Medulla oblongata (tissue), 1 donor: ENCODE measurements around the gene SCN3A.
A peak's percentile ranks its signal among the peaks of the same experiment; 100 is the strongest.

Source experiments
- DNase-seq: peaks from one replicate; pipeline ENCODE4 v3.0.0-alpha.2; 2015; ENCODE audit errors: extremely low spot score

The SCN3A gene

DNA sequence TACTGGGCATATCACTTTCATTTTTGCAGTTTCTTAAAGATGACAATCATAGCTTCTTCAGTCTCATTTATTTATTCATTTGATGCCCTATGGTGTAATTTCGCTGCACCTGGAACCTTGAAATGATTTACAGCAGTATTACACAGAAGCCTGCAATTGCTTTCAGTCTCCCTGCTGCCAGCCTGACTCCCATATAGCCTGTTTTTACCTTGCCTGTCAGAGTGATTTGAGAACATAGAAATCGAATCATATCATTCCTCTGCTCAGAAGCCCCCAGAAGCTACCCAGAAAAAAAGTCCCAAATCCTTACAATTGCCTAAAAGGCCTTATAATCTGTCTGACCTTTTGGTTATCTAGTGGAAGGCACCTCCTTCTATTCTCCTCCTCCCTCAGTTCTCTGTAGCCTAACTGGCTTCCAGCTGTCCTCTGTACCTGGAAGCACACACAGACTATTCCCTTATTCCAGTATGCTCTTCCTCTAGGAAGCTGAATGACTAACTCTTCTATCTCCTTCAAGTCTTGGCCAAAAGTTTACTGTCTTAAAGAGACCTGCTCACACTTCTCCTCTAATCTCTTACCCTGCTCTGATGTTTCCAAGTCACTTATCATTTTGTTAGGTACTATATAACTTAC lies 12.6 kb downstream of the SCN3A start:
- DNase-seq = no peak

DNA sequence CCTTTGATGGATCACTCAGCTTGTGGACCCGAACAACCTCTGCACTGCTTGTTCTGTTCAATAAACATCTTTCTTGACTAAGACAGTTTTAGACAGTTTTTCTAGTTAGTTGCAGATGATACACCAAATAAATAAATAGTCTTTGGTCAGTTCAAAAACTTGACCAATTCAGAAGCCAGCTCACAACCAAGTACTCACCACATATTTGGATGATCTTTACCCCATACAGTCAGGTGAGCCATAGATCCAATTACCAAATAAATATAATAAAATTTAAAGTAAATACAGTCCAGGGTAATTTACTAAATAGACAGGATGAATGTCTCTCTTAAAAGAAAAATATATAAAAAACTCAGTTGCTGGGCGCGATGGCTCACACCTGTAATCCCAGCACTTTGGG lies 18.2 kb downstream of the SCN3A start:
- no peak for DNase-seq

DNA sequence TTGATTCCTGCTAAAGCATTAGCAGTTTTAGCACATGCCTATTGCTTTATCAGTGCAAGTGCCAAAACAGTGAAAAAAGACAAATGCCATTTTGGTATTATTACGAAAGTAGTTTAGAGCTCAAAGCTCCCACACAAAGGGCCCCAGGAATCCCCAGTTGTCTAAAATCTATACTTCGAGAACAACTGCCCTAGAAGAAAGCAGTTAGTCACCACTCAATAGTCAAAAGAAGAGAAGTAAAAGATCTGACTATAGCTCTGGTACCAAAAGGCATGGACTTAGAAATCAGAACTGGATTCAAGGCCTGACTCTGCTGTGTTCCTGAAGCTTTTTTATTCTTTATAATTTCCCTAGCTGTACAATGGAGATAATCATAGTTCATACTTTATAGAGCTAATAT lies 21.8 kb downstream of the SCN3A start:
- no peak for DNase-seq

DNA sequence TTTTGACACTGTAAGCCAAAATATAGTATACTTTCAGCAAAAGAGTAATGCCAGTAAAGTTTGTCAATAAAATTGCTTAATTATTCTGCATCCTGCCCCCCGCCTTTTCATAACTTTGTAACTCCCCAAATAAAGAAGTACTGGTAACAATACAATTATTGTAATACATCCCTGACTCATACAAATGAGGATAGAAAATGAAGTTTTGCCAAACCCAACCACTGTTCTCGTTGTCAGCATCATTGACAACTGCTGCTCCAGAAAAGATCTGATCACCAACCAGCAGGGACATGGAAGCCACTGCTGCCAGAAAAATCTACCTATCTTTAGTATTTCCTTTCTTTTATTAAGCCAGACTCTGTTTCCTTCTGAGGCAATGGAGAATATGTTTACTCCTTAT lies 27.1 kb downstream of the SCN3A start:
- no peak for DNase-seq

DNA sequence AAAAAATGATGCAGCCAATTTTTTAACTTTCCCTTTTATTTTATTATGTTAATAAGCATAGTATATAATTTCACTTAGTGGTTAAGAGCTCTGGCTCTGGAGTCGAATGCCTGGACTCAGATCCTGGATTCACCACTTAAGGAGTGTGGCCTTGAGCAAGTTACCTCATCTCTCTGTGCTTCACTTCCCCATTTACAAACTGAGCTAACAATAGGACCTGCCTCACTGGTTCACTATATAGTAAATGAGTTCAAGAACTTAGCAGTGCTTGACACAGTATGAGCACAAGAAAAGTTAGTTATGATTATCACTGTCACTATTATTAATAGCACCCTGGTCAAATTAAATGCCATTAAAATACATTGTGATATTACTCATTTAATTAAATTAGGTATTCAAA lies 30.6 kb downstream of the SCN3A start:
- no peak for DNase-seq

DNA sequence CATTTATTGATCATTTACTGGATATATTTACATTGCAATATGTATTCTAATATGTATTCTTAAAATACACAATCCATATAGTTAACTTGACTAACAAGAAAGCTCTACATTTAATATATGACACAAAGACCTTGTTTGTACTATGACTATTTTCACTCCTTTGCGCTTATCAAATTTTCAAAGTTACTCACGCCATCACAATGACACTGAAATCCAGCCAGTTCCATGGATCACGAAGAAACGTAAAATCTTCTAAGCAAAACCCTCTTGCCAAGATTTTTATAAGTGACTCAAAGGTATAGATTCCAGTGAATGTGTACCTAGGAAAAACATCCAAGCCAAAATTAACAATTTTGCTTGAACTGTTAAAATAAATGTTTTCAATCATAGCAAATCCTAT lies 39.6 kb downstream of the SCN3A start:
- no peak for DNase-seq

DNA sequence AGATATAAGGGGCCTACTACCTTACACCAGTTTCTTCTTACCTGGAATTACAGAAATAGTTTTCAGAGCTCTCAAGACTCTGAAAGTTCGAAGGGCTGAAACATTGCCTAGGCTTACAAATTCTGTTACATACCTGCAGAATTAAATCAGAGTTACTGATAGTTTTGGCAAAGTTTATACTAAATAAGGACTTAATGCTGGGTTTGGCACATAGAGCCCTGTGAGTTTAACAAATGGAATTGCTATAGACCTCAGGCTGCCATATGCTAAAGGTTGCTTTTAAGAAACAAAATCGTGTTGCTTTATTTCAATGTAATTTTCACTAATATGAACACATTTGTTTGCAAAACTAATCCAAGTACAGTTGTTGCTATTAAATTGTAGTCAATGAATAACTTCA lies 40.1 kb downstream of the SCN3A start:
- DNase-seq = no peak

DNA sequence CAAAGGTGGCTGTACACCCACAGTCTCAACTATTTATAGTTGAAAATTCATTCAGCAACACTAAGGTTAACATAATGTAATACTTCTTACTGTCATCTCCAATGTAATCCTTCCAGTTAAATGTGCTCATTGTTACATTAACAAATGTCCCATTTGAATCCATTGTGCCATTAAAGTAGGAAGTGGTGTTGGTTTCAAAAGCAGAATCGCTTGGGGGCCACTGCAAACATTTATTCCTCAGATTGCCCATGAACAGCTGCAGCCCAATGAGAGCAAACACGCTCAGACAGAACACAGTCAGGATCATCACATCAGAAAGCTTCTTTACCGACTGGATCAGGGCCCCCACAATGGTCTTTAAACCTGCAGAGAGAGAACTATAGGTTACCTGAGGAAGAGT lies 41.4 kb downstream of the SCN3A start:
- peak; percentile 6 for DNase-seq

DNA sequence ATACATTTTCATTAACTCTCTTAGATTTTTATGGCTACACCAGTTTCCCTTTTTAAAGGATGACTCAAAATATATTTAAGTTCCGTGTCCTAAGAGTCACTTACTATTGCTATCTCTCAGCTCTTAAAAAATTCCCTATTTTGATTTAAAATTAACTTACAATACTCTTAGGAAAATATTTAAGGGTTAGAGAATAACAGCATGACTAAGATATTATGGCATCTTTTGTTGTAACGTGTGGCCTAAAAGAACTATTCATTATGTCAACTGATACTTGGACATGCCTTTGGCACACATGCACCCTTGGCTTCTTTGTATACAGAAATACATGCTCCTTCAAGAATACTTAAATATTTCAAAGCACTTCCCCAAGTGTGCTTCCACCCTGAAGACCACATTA lies 42.3 kb downstream of the SCN3A start:
- DNase-seq = no peak

DNA sequence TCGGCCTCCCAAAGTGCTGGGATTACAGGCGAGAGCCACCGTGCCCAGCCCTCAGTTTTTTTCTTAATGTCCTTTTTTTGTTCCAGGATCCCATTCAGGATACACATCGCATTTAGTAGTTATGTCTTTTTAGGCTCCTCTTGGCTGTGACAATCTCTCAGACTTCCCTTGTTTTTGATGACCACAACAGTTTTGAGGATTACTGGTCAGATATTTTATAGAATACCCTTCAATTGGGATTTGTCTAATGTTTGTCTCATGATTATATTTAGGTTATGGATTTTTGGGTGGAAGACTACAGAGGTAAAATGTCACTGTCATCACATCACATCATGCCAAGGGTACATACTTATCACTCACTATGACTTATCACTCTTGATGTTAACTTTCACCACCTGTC lies 46.7 kb downstream of the SCN3A start:
- no peak for DNase-seq

DNA sequence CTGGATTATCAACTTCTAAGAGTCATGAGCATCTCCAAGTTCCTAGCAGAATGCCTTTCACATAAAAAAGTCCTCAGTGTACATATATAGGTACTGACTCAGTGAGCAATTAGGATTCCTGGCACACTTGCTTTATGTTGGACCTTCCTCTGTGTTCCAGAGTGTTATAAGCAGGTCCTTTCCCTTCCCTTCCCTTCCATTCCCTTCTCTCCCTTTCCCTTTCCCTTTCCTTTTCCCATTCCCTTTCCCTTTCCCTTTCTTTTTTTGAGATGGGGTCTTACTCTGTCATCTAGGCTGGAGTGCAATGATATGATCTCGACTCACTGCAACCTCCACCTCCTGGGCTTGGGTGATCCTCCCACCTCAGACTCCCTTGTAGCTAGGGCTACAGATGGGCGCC lies 48.7 kb downstream of the SCN3A start:
- no peak for DNase-seq

DNA sequence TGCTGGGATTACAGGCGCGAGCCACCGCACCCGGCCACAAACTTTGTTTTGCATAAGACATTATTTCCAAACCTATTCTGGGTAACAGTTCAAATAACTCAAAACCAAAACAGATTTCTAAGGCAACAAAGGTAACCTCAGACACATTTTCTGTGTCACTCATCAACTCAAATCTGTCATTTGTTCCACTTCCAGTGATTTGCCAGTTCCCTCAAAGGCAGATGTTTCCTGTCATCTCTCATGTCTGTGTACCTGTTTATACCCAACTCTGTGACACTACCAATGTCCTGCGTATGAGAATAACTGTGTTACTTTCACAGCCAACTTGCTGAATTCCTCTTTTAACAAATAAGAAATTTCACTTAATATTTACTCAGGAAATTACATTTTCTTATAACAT lies 54.4 kb downstream of the SCN3A start:
- DNase-seq = no peak

DNA sequence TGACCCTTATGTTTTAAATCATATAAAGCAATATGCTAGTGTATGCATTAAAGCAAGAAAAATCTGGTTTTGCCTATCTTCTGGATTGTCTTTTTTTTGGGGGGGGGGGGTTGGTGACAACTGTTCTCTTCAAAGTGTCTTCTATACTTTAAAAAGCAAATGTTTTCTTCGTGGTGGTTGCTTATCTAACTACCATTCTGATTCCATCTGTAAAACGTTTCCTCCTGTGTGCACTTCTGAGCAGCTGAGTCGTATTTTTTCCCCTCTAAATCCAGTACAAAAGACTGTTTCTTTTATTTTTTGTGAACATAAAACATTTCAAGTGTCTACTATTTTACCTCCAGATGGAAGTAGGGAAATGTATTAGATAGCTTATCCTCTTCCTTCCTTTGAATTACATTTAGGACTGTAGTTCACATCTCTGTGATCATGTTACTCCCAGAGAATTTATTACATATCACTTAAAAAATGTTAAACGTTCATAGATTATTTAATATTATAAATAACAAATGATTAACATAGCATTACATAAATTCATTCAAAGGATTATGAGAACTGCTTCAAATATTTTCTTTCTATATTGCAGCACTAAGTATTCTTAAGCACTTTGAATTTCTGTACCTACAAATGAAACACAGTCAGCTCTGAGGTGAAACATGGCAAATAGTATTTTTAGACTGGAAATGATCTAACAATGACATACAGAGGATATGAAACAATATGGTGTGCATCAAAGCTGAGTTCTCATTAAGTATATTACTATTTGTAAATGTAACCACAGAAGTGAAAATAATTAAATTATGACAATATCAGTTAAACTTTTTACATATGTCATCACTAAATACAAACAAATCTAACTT lies 56.4 kb downstream of the SCN3A start:
- DNase-seq = no peak

DNA sequence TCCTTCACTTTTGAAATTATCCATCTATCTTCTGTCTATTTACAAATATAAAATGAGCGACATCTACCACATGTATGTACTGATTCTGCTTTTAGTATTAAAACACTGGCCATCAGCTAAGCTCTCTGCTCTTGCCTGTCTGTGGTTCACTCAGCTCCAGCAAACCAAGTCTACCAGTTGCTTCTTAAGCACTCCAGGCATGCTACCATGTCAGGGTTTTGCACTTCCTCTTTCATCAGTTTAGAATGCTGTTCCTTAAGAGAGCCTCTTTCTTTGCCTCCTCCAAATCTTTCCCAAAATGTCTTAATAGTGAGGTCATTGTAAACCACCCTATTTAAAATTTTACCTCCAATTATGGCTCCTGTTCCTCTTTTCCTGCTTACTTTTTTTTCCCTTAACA lies 59.5 kb downstream of the SCN3A start:
- DNase-seq = no peak

DNA sequence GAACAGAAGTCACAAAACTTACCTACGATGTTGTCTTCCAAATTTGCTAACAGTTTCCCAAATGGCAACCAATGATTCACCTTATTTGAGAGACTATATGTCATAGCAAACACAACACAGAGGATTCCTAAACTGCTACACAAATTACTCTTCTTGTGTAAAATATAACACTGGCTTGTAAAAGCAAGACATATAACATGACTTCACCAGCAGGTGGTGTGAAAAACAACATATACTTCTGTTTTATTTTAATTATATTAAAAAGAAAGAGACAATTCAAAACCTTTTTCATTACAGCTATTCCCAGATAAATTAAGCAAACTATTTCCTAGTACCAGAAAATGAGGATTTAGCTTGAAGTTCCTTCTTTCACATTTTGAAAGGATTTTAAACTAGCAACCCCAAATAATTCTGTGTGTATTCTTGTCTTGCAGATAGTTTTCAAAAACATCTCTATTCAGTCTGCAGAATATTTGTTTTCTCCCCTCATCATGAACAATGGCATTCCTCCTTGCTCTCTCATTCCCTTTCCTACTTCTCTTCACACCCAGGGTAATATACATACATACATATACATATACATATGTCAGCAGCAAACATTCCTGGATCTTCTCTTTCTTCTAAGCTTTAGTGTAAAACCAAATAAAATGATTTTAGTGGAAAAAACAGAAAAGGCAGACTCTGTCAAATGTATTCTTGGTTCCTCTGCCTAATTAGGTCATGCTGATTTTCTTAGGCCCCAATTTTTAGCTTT lies 62.1 kb downstream of the SCN3A start:
- no peak for DNase-seq

DNA sequence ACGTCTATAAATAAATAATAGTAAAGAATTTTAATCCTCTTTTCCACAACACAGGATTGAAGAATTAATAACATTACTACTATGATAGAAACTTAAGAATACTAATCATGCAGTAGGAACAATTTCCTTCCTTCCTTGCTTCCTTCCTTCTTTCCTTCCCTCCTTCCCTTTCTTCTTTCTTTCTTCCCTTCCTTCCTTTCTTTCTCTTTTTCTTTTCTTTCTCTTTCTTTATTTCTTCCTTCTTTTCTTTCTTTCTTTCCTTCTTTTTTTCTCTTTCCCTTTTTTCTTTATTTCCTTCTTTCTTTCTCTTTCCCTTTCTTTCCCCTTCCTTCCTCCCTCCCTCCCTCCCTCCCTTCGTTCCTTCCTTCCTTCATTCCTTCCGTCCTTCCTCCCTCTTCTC lies 77.6 kb downstream of the SCN3A start:
- no peak for DNase-seq

DNA sequence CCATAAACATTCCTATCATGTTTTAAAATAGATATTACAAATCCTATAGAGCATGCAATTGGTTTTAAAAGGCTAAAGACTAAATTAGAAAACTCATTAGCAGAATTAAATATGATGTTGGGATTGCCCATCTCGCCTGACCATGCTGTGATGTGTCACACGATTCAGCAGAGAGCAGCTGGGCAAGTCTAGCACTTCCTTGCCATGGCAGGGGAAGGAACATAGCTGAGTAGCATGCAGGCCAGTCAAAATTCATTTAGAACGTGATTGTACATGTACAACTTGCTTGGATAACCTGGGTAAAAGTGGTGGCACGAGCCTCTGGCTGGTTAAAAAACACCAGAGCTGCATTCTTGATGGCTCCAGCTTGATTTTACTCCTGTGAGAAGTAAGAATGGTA lies 81.3 kb downstream of the SCN3A start:
- DNase-seq = no peak

DNA sequence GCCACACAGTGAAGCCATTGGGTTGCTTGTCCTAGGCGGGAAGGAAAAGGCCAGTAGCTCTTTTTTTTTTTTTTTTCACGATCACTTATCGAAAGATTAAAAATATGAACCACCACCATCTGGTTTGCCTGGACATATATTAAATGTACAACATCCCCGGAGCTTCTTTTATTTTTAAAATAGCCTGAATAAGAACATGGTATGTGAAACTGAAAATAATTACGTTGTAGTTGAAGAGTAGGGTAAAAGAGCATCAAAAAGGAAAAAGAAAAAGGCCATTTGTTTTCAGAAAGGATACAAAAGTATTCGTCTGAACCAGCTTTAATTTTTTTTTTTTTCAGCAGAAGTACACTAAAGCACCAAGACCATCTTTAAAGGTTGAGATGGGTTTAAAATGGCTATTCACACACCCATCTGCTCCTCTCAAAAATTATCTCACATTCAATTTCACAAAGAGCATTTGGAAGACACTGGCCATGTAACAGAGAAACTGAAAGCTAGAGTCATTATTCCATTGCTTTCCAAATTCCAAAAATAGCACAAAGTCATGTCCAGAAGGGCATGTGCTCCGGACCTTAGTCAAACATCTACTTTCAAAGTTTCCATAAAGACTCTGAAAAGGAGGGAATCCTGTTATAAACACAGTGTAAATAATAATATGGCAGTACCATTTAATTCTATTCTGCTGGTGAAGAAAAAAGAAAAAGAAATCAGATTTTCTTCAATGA lies 82.9 kb downstream of the SCN3A start:
- DNase-seq = no peak

DNA sequence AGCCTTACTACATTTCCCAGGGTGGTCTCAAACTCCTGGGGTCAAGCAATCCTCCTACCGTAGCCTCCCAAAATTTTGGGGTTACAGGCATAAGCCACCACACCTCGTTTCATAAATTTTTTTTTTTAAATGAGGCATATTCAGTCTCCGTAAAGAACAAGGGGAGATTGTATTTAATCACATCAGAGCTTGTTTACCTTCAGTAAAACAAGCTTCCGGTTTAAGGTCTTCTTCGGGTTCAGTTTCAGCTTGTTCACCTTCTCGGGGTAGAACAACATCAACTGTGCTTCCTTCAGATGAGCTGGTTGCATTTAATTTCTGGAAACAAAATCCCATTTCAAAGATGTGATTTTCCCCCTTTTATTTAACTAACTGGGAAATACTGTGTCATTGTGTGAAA lies 88.6 kb downstream of the SCN3A start:
- DNase-seq = no peak

DNA sequence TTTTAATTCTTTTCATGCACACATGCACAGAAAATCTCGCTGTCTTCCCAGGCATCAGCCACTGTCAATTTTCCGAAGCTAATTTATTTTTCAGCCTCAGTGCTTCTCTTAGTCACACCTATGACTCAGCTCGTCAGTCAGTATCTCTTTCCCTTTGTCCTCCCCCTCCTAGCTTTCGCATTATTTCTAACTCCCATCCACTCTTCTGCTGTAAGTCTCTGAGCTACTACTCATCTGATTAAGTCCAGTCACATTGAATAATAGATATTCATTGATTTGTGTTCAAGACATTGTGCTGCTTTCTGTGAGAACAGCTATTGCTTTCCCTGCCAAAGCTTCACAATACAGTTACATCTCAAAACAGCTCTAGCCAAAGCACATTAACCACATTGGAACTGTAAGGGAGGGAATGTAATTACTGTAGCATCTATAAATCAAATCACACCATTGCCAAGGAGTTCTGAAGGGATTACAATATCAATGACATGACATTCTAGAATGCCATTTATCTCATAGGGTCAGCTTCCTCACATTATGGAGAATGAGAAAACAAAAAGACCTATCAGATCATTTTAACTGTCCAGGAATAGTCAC lies 89.4 kb downstream of the SCN3A start:
- no peak for DNase-seq

DNA sequence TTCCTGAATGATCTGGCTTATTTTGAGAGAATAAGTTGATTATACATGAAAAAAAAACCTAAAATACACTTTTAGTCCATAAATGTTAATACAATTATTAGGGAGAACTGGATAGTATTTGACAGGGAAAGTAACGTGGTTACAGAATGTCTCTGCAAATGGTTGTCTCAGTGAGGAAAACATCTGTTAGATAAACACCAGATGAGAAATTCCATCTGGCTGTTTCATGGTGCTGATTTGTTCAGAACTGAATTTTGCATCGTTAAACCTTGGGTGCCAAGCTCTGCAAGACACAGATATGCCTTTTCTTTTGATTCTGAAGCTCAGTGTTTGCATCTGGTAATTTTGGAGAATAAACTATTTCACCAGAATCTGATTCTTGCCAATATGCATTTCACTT lies 90.4 kb downstream of the SCN3A start:
- DNase-seq = no peak

DNA sequence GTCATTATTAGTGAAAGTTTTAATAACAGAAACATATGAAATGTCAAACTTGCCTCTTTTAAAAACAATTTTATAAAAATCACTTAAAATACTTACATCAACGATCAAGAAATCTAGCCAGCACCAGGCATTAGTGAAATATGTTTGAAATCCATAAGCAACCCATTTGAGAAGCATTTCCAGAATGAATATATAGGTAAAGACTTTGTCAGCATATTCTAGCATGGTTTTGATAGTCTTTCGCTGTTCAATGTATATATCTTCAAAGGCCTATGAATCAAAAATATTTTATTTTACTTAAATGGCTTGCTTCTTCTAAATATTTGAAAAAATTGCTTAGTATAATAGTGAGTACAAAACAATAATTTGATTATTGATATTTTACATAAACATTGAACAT lies 91.1 kb downstream of the SCN3A start:
- no peak for DNase-seq
